IMR-90 (cell line): Measurements from ENCODE around the gene ACACB. TPM values are rescaled to one million over a fixed set of nuclear protein-coding genes. Genes with fewer than 3 reads are reported as not detected.

ENCODE experiments used
- ATAC-seq: fragments of 200-7000 bp; cut with Tn5 transposase; 2 replicates; pipeline ENCODE4 v1.9.1; 2020; ENCODE audit warnings: low read depth, mild to moderate bottlenecking, moderate library complexity
- BruUV-seq: library from RNA; stranded (reverse); fragments of 400-500 nt; replicated peaks from 2 replicates; lab custom pipeline; 2021; lab: Mats Ljungman, UMichigan
- CTCF ChIA-PET: fragments of 300-600 bp; formaldehyde crosslinking; extraction: SDS; loops from one replicate; lab custom pipeline; 2021; ENCODE audit warnings: antibody characterized with exemption; lab: Yijun Ruan, JAX
- POLR2A ChIA-PET: fragments of 300-600 bp; sonication (Branson Sonifier 250); formaldehyde crosslinking; loops from one replicate; lab custom pipeline; 2022; ENCODE audit warnings: antibody characterized with exemption; ENCODE audit not compliant: unreplicated experiment; lab: Charles Lee
- DNase-seq: peaks from one replicate; pipeline ENCODE4 v3.0.0; 2013
- H2AFZ ChIP-seq: replicated peaks from 2 replicates; pipeline ENCODE3; 2013; ENCODE audit warnings: low read length, mild to moderate bottlenecking; ENCODE audit not compliant: poor library complexity
- H2AK5ac ChIP-seq: 2 replicates; pipeline ENCODE4 v1.6.1; 2013; ENCODE audit warnings: low read depth, low read length, inconsistent platforms
- H2AK9ac ChIP-seq: replicated peaks from 2 replicates; pipeline ENCODE3; 2013; ENCODE audit warnings: mild to moderate bottlenecking, low read depth, low read length, moderate library complexity; ENCODE audit not compliant: poor library complexity
- H2BK120ac ChIP-seq: 2 replicates; pipeline ENCODE4 v1.6.1; 2013; ENCODE audit warnings: low read depth, low read length, inconsistent platforms
- H2BK15ac ChIP-seq: 3 replicates; pipeline ENCODE4 v1.6.1; 2013; ENCODE audit warnings: low read depth, low read length, inconsistent platforms
- H2BK20ac ChIP-seq: 2 replicates; pipeline ENCODE4 v1.6.1; 2013; ENCODE audit warnings: low read depth, mild to moderate bottlenecking, inconsistent platforms, low read length, moderate library complexity
- H2BK5ac ChIP-seq: 2 replicates; pipeline ENCODE4 v1.6.1; 2013; ENCODE audit warnings: mild to moderate bottlenecking, low read depth, low read length, inconsistent platforms; ENCODE audit not compliant: poor library complexity, severe bottlenecking
- H3K14ac ChIP-seq: replicated peaks from 2 replicates; pipeline ENCODE4 v1.6.1; 2013; ENCODE audit warnings: low read depth, low read length, inconsistent platforms
- H3K18ac ChIP-seq: 2 replicates; pipeline ENCODE4 v1.6.1; 2013; ENCODE audit warnings: low read depth, low read length, control low read depth
- H3K23ac ChIP-seq: 2 replicates; pipeline ENCODE4 v1.6.1; 2013; ENCODE audit warnings: low read depth, low read length, inconsistent platforms
- H3K27ac ChIP-seq: 2 replicates; pipeline ENCODE4 v1.5.1; 2013; ENCODE audit warnings: mild to moderate bottlenecking, control low read depth, low read length; ENCODE audit not compliant: insufficient read depth
- H3K27me3 ChIP-seq: 2 replicates; pipeline ENCODE4 v1.6.1; 2013; ENCODE audit warnings: low read length; ENCODE audit not compliant: control insufficient read depth, insufficient read depth
- H3K36me3 ChIP-seq: 2 replicates; pipeline ENCODE4 v1.6.1; 2013; ENCODE audit warnings: low read length, mixed read lengths; ENCODE audit not compliant: control insufficient read depth, insufficient read depth
- H3K4ac ChIP-seq: 2 replicates; pipeline ENCODE4 v1.6.1; 2013; ENCODE audit warnings: low read depth, low read length, inconsistent platforms
- H3K4me1 ChIP-seq: 2 replicates; pipeline ENCODE4 v1.6.1; 2013; ENCODE audit warnings: low read length, mixed read lengths; ENCODE audit not compliant: control insufficient read depth, insufficient read depth
- H3K4me2 ChIP-seq: 2 replicates; pipeline ENCODE4 v1.6.1; 2013; ENCODE audit warnings: low read depth, mild to moderate bottlenecking, control low read depth, low read length, moderate library complexity
- H3K4me3 ChIP-seq: 2 replicates; pipeline ENCODE4 v1.5.1; 2013; ENCODE audit warnings: low read depth, mild to moderate bottlenecking, control low read depth, low read length, moderate library complexity; ENCODE audit not compliant: insufficient read depth
- H3K56ac ChIP-seq: 2 replicates; pipeline ENCODE4 v1.6.1; 2013; ENCODE audit warnings: low read length, inconsistent platforms; ENCODE audit not compliant: insufficient read depth; ENCODE audit errors: extremely low read depth
- H3K79me1 ChIP-seq, 2 experiments: 2 replicates each; pipeline ENCODE4 v1.6.1; 2013; ENCODE audit warnings: low read length in 2 of 2, inconsistent platforms in 1 of 2, low read depth in 1 of 2
- H3K9ac ChIP-seq: 2 replicates; pipeline ENCODE4 v1.6.1; 2013; ENCODE audit warnings: low read depth, low read length, control low read depth
- H3K9me1 ChIP-seq: 2 replicates; pipeline ENCODE4 v1.6.1; 2013; ENCODE audit warnings: low read length, inconsistent platforms; ENCODE audit not compliant: insufficient read depth
- H3K9me3 ChIP-seq: 2 replicates; pipeline ENCODE4 v1.6.1; 2013; ENCODE audit warnings: low read length; ENCODE audit not compliant: control insufficient read depth, insufficient read depth
- H4K20me1 ChIP-seq: 2 replicates; pipeline ENCODE4 v1.6.1; 2013; ENCODE audit warnings: low read length, inconsistent platforms; ENCODE audit not compliant: insufficient read depth
- H4K5ac ChIP-seq: 2 replicates; pipeline ENCODE4 v1.6.1; 2013; ENCODE audit warnings: mild to moderate bottlenecking, low read depth, low read length, control low read depth
- H4K8ac ChIP-seq, 2 experiments: 2 replicates each; pipeline ENCODE4 v1.6.1; 2013; ENCODE audit warnings: low read depth in 2 of 2, low read length in 2 of 2, control low read depth in 1 of 2, inconsistent platforms in 1 of 2
- H4K91ac ChIP-seq: 2 replicates; pipeline ENCODE4 v1.6.1; 2013; ENCODE audit warnings: low read depth, low read length, inconsistent platforms; ENCODE audit not compliant: insufficient read depth
- BHLHE40 ChIP-seq: fragments of 150-350 bp; IDR thresholded peaks from 2 replicates; pipeline ENCODE4 v1.6.1; 2016; ENCODE audit warnings: mild to moderate bottlenecking, low read depth, low read length
- CEBPB ChIP-seq: IDR thresholded peaks from 2 replicates; pipeline ENCODE4 v1.6.1; 2012; ENCODE audit warnings: low read depth, low read length, improper control_type of control experiment
- CHD1 ChIP-seq: IDR thresholded peaks from 2 replicates; pipeline ENCODE4 v1.6.1; 2012; ENCODE audit warnings: low read depth, low read length, improper control_type of control experiment
- ELK1 ChIP-seq: fragments of 150-350 bp; IDR thresholded peaks from 2 replicates; pipeline ENCODE4 v1.6.1; 2016; ENCODE audit warnings: low read depth, mild to moderate bottlenecking, low read length, moderate library complexity, borderline replicate concordance
- FOS ChIP-seq: fragments of 150-350 bp; IDR thresholded peaks from 2 replicates; pipeline ENCODE4 v1.6.1; 2016; ENCODE audit warnings: low read depth, low read length
- MAFK ChIP-seq: IDR thresholded peaks from 2 replicates; pipeline ENCODE4 v1.6.1; 2012; ENCODE audit warnings: low read depth, low read length, improper control_type of control experiment
- MAZ ChIP-seq: IDR thresholded peaks from 2 replicates; pipeline ENCODE4 v1.6.1; 2012; ENCODE audit warnings: low read depth, mild to moderate bottlenecking, low read length, improper control_type of control experiment, moderate library complexity, borderline replicate concordance
- MXI1 ChIP-seq: IDR thresholded peaks from 2 replicates; pipeline ENCODE4 v1.6.1; 2012; ENCODE audit warnings: low read depth, mild to moderate bottlenecking, low read length, moderate library complexity, borderline replicate concordance
- NFE2L2 ChIP-seq: fragments of 150-350 bp; IDR thresholded peaks from 2 replicates; pipeline ENCODE4 v1.6.1; 2016; ENCODE audit warnings: low read depth, mild to moderate bottlenecking, low read length
- POLR2A ChIP-seq: IDR thresholded peaks from 2 replicates; pipeline ENCODE4 v1.6.1; 2012; ENCODE audit warnings: mild to moderate bottlenecking, low read depth, low read length
- RAD21 ChIP-seq: IDR thresholded peaks from 2 replicates; pipeline ENCODE4 v1.6.1; 2012; ENCODE audit warnings: low read length, improper control_type of control experiment
- RCOR1 ChIP-seq: IDR thresholded peaks from 2 replicates; pipeline ENCODE4 v1.6.1; 2012; ENCODE audit warnings: mild to moderate bottlenecking, low read length, improper control_type of control experiment; ENCODE audit not compliant: insufficient replicate concordance
- RFX5 ChIP-seq: IDR thresholded peaks from 2 replicates; pipeline ENCODE4 v1.8.0; 2012; ENCODE audit warnings: low read depth, mild to moderate bottlenecking, low read length, moderate library complexity
- SMC3 ChIP-seq: fragments of 150-350 bp; IDR thresholded peaks from 2 replicates; pipeline ENCODE4 v1.6.1; 2016; ENCODE audit warnings: low read depth, mild to moderate bottlenecking, antibody characterized with exemption, low read length, moderate library complexity
- WGBS, 2 experiments: methylation state at CpG; one replicate each; pipeline versions ENCODE4 v1.1.5 to v1.1.7; 2013; ENCODE audit warnings: missing lambda C conversion rate in 2 of 2; ENCODE audit not compliant: insufficient read length in 1 of 2; ENCODE audit errors: extremely low coverage in 2 of 2; 5-methylcytosine and 5-hydroxymethylcytosine counted together
- dilution Hi-C: fragments of 300-500 bp; cut with HindIII; formaldehyde crosslinking; loops from one replicate; pipeline ENCODE4 v1.14.3; 2018; ENCODE audit warnings: low sequenced_read_pairs; ENCODE audit not compliant: unreplicated experiment
- in situ Hi-C: fragments of 300-500 bp; cut with MboI; formaldehyde crosslinking; loops from 3 replicates; pipeline ENCODE4 v1.14.3; 2019; ENCODE audit warnings: low sequenced_read_pairs, inconsistent platforms, mixed read lengths
- intact Hi-C: fragments of 100-400 bp; cut with micrococcal nuclease; formaldehyde crosslinking; loops from 2 replicates; pipeline ENCODE4 v1.10.0; 2022
- polyA plus RNA-seq, 3 experiments: library from polyadenylated mRNA; depleted of rRNA; stranded (reverse); fragments of >200 nt; gene quantifications; 2 replicates each; pipeline ENCODE4 v1.2.3, GENCODE V29; 2012; ENCODE audit warnings: low replicate concordance in 1 of 3
- total RNA-seq: library from RNA; depleted of rRNA; stranded (reverse); fragments of >200 nt; gene quantifications from 2 replicates; pipeline ENCODE4 v1.2.3, GENCODE V29; 2012
- TF ChIP-seq, protein P1 (sequence below): fragments of 150-350 bp; IDR thresholded peaks from 2 replicates; pipeline ENCODE4 v1.6.1; 2017; ENCODE audit warnings: mild to moderate bottlenecking, antibody characterized with exemption, low read length, low read depth
- TF ChIP-seq, protein P2 (sequence below): conservative IDR thresholded peaks from 2 replicates; pipeline ENCODE4 v1.5.1; 2012; ENCODE audit warnings: mild to moderate bottlenecking, low read depth, low read length, improper control_type of control experiment

ACACB gene
- total and polyA plus RNA-seq, 2 of the 4 experiments (the other 2 are of a cell fraction) = 2.0 to 2.1 TPM

DNA sequence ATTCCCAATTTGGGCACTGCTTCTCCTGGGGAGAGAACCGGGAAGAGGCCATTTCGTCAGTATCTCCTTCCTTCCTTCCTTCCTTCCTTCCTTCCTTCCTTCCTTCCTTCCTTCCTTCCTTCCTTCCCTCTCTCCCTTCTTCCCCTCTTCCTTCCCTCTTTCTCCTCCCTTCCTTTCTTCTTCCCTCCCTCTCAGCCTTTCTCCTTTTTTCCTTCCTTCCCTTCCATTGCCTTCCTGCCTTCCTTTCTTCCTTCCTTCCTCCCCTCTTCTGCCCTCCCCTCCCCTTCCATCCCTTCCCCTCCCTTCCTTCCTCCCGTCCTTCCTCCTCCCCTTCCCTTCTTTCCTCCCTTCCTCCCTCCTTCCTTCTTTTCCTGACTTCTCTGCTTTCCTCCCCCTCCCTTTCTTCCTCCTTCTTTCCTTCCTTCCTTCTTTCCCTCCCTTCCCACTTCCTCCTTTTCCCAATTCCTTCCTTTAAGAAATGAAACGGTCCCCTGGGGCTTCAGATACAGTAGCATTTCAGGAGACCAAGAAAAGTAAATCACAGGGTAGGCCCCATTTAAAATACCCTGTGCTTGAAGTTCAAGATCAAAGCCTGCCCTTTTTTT, 71.8 kb downstream of the ACACB start:
- 79% methylated on average over 4 of the region's 4 CpGs; no CpG with 5 or more reads in 1 of the 2 experiments for WGBS, 2 experiments
- in situ Hi-C loops = no loop called here
- Histone ChIP-seq H2AFZ (no peak overlapping the region), H4K91ac (no peak overlapping the region), H3K9me3 (no peaks in the 10 kb centered on the region), H4K20me1 (no peaks in the 10 kb centered on the region), H3K79me1 (no peaks in the 10 kb centered on the region), H2BK20ac (no peak overlapping the region), H3K14ac (no peak overlapping the region), H3K23ac (no peak overlapping the region), H2BK15ac (no peak overlapping the region), H3K4ac (no peak overlapping the region), H2BK120ac (no peak overlapping the region), H4K5ac (no peak overlapping the region), H3K4me3 (no peak overlapping the region), H3K4me2 (no peak overlapping the region), H2AK9ac (no peak overlapping the region), H3K9ac (no peak overlapping the region), H3K36me3 (0 out of 2 replicates have a peak, but pooled peaks cover 3% of the 10 kb centered on the region), H3K27me3 (no peaks in the 10 kb centered on the region), H3K56ac (no peak overlapping the region), H4K8ac (no peak overlapping the region), H3K18ac (no peak overlapping the region), H3K9me1 (peaks cover 4% of the 10 kb centered on the region; the same call in 1 of the 2 replicates), H3K4me1 (peaks cover 4% of the 10 kb centered on the region; the same call in 1 of the 2 replicates), H3K27ac (no peak overlapping the region), H2AK5ac (no peak overlapping the region), H2BK5ac (no peak overlapping the region)
- ChIA-PET CTCF (interaction anchor here (0.6 kb wide), 1 partner anchor 9 kb away, joined by 3 read pairs; no protein-coding TSS in a partner anchor), POLR2A (no interaction called here)
- no TSS peak for BruUV-seq
- dilution Hi-C loops = no loop called here
- no peak for ATAC-seq
- TF ChIP-seq RFX5 (no peak), MAZ (no peak), MAFK (no peak), CEBPB (no peak), BHLHE40 (no peak), RCOR1 (no peak), MXI1 (no peak), SMC3 (no peak), NFE2L2 (no peak), ELK1 (no peak), FOS (no peak), RAD21 (no peak), POLR2A (no peak), CHD1 (no peak)
- TF ChIP-seq, protein P1, sequence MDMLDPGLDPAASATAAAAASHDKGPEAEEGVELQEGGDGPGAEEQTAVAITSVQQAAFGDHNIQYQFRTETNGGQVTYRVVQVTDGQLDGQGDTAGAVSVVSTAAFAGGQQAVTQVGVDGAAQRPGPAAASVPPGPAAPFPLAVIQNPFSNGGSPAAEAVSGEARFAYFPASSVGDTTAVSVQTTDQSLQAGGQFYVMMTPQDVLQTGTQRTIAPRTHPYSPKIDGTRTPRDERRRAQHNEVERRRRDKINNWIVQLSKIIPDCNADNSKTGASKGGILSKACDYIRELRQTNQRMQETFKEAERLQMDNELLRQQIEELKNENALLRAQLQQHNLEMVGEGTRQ = no peak
- TF ChIP-seq, protein P2, sequence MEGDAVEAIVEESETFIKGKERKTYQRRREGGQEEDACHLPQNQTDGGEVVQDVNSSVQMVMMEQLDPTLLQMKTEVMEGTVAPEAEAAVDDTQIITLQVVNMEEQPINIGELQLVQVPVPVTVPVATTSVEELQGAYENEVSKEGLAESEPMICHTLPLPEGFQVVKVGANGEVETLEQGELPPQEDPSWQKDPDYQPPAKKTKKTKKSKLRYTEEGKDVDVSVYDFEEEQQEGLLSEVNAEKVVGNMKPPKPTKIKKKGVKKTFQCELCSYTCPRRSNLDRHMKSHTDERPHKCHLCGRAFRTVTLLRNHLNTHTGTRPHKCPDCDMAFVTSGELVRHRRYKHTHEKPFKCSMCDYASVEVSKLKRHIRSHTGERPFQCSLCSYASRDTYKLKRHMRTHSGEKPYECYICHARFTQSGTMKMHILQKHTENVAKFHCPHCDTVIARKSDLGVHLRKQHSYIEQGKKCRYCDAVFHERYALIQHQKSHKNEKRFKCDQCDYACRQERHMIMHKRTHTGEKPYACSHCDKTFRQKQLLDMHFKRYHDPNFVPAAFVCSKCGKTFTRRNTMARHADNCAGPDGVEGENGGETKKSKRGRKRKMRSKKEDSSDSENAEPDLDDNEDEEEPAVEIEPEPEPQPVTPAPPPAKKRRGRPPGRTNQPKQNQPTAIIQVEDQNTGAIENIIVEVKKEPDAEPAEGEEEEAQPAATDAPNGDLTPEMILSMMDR = no peak
- intact Hi-C loops = no loop called here
- DNase-seq = no peak
